HG03025 (cell line): Measurements from ENCODE around the gene INTS13.
A peak's percentile ranks its signal among the peaks of the same experiment; 100 is the strongest.
"Not testable (repeated sequence)": the region's sequence is repeated elsewhere in the genome, so short reads cannot be mapped to it uniquely, and the experiment has no call there.

ENCODE experiments used
- ATAC-seq: cut with Tn5 transposase; IDR thresholded peaks from one replicate; pipeline ENCODE4 v1.9.1; 2021; ENCODE audit warnings: mild to moderate bottlenecking, moderate library complexity; ENCODE audit not compliant: unreplicated experiment, low FRiP score

INTS13 gene

GRCh38 chr12:26937863-26938700 is at the start of gene INTS13, which contains the start of gene FGFR1OP2:
INTS13 (minus strand) TSS chr12:26937981; CDS start chr12:26936803, 1,178 bp downstream.
FGFR1OP2 (plus strand) TSS chr12:26938470; CDS start chr12:26954159, 15,689 bp downstream.
- peak; percentile 80 for ATAC-seq

- no peak for ATAC-seq
Observed at GRCh38 chr12:26982866-26983265, 45.1 kb upstream of the INTS13 start.

GRCh38 chr12:26979733-26980132 is 42.0 kb upstream of the INTS13 start:
- ATAC-seq, result no peak

- no peak for ATAC-seq
Observed at GRCh38 chr12:26978801-26979200, 41.0 kb upstream of the INTS13 start.

- ATAC-seq, result no peak
Observed at GRCh38 chr12:26976687-26977086, 38.9 kb upstream of the INTS13 start.

- peak; percentile 88 for ATAC-seq
Observed at GRCh38 chr12:26971963-26972362, 34.2 kb upstream of the INTS13 start.

GRCh38 chr12:26970136-26970535 is 32.4 kb upstream of the INTS13 start:
- ATAC-seq, result no peak

GRCh38 chr12:26966842-26967241 is 29.1 kb upstream of the INTS13 start:
- ATAC-seq, result no peak

GRCh38 chr12:26963413-26963812 is 25.6 kb upstream of the INTS13 start:
- no peak for ATAC-seq

- ATAC-seq, result no peak
Observed at GRCh38 chr12:26961803-26962202, 24.0 kb upstream of the INTS13 start.

- ATAC-seq, result not testable (repeated sequence)
Observed at GRCh38 chr12:26961391-26961790, 23.6 kb upstream of the INTS13 start.

- no peak for ATAC-seq
Observed at GRCh38 chr12:26954027-26954426, 16.2 kb upstream of the INTS13 start.

- ATAC-seq, result no peak
Observed at GRCh38 chr12:26953447-26953846, 15.7 kb upstream of the INTS13 start.

- no peak for ATAC-seq
Observed at GRCh38 chr12:26948309-26948708, 10.5 kb upstream of the INTS13 start.

- no peak for ATAC-seq
Observed at GRCh38 chr12:26941215-26941594, 3.4 kb upstream of the INTS13 start.

- ATAC-seq, result no peak
Observed at GRCh38 chr12:26940516-26941214, 2.9 kb upstream of the INTS13 start.

GRCh38 chr12:26939953-26940352 is 2.2 kb upstream of the INTS13 start:
- ATAC-seq, result no peak

- ATAC-seq, result no peak
Observed at GRCh38 chr12:26939192-26939832, 1.5 kb upstream of the INTS13 start.

- peak; percentile 5 for ATAC-seq
Observed at GRCh38 chr12:26938701-26939062, 901 bp upstream of the INTS13 start.

- no peak for ATAC-seq
Observed at GRCh38 chr12:26937443-26937862, 328 bp downstream of the INTS13 start.
